ENCODE data around the gene CDIP1. TPM values are rescaled to one million over a fixed set of nuclear protein-coding genes. Genes with fewer than 3 reads are reported as not detected.

CDIP1 gene
- total and polyA plus RNA-seq, 2 experiments from 2014 or later = 22.0 to 33.3 TPM

GRCh38 chr16:4507588-4508345 is 30.8 kb downstream of the CDIP1 start:
- Histone ChIP-seq H2AFZ (no peak overlapping the region), H3K79me2 (peaks cover 11% of the 10 kb centered on the region), H3K4me3 (no peak overlapping the region), H3K36me3 (replicated peaks; ENCODE audit: insufficient read depth, low read depth) (no peaks in the 10 kb centered on the region), H3K9me3 (ENCODE audit: low read depth) (no peaks in the 10 kb centered on the region), H3K27me3 (no peaks in the 10 kb centered on the region), H4K20me1 (ENCODE audit: insufficient read depth, poor library complexity, severe bottlenecking) (no peaks in the 10 kb centered on the region), H3K4me2 (no peak overlapping the region), H3K4me1 (ENCODE audit: insufficient read depth) (no peaks in the 10 kb centered on the region), H3K9me2 (replicated peaks; ENCODE audit: insufficient read depth) (no peaks in the 10 kb centered on the region), H3K27ac (no peak overlapping the region)
- no peak for TF ChIP-seq EZH2phosphoT487 (IDR thresholded peaks at IDR 0.05; ENCODE audit: low read depth, severe bottlenecking, unreplicated experiment)
- TF ChIP-seq EZH2 (IDR thresholded peaks at IDR 0.05; ENCODE audit: borderline replicate concordance) = no peak
- no peak for TF ChIP-seq CTCF (IDR thresholded peaks at IDR 0.05; ENCODE audit: poor library complexity)
- 96% methylated on average over 17 of the region's 17 CpGs for WGBS (ENCODE audit: low lambda C conversion rate, missing lambda C conversion rate)
- no peak for DNase-seq (ENCODE audit: low spot score)

- 2% methylated on average over 3 of the region's 3 CpGs for WGBS (ENCODE audit: low lambda C conversion rate, missing lambda C conversion rate)
- no peaks in the 10 kb centered on the region for H3K9me2 ChIP-seq (replicated peaks; ENCODE audit: insufficient read depth)
- H3K79me2 ChIP-seq = peaks cover 24% of the 10 kb centered on the region
- H3K9me3 ChIP-seq (ENCODE audit: low read depth) = no peaks in the 10 kb centered on the region
- TF ChIP-seq EZH2 (IDR thresholded peaks at IDR 0.05; ENCODE audit: borderline replicate concordance) (no peak), CTCF (IDR thresholded peaks at IDR 0.05; ENCODE audit: poor library complexity) (peak; percentile 75)
- no peak overlapping the region for H2AFZ ChIP-seq
- no peaks in the 10 kb centered on the region for H3K36me3 ChIP-seq (replicated peaks; ENCODE audit: insufficient read depth, low read depth)
- no peak overlapping the region for H3K4me3 ChIP-seq
- H3K27me3 ChIP-seq = no peaks in the 10 kb centered on the region
- peaks cover 6% of the 10 kb centered on the region for H3K4me1 ChIP-seq (ENCODE audit: insufficient read depth)
- H4K20me1 ChIP-seq (ENCODE audit: insufficient read depth, poor library complexity, severe bottlenecking) = no peaks in the 10 kb centered on the region
- DNase-seq (ENCODE audit: low spot score) = peak; percentile 87
- H3K4me2 ChIP-seq = no peak overlapping the region
- no peak overlapping the region for H3K27ac ChIP-seq
These were observed 32.1 kb downstream of the CDIP1 start for GRCh38 chr16:4506450-4506849.

- Histone ChIP-seq H2AFZ (no peak overlapping the region), H3K4me1 (ENCODE audit: insufficient read depth) (peaks cover 15% of the 10 kb centered on the region), H3K4me2 (no peak overlapping the region), H3K4me3 (no peak overlapping the region), H3K79me2 (peaks cover 25% of the 10 kb centered on the region), H3K27me3 (no peaks in the 10 kb centered on the region), H3K9me2 (replicated peaks; ENCODE audit: insufficient read depth) (no peaks in the 10 kb centered on the region), H4K20me1 (ENCODE audit: insufficient read depth, poor library complexity, severe bottlenecking) (no peaks in the 10 kb centered on the region), H3K9me3 (ENCODE audit: low read depth) (no peaks in the 10 kb centered on the region), H3K27ac (no peak overlapping the region), H3K36me3 (replicated peaks; ENCODE audit: insufficient read depth, low read depth) (no peaks in the 10 kb centered on the region)
- DNase-seq (ENCODE audit: low spot score) = no peak
- WGBS (ENCODE audit: low lambda C conversion rate, missing lambda C conversion rate) = 93% methylated on average over 13 of the region's 13 CpGs
- no peak for TF ChIP-seq EZH2phosphoT487 (IDR thresholded peaks at IDR 0.05; ENCODE audit: low read depth, severe bottlenecking, unreplicated experiment)
- TF ChIP-seq CTCF (IDR thresholded peaks at IDR 0.05; ENCODE audit: poor library complexity) = no peak
- no peak for TF ChIP-seq EZH2 (IDR thresholded peaks at IDR 0.05; ENCODE audit: borderline replicate concordance)
These were observed 33.0 kb downstream of the CDIP1 start for GRCh38 chr16:4505356-4506147.
